HG03066 (cell line): Measurements from ENCODE around the gene CCDC51.

Source experiments
- ATAC-seq: cut with Tn5 transposase; IDR thresholded peaks from one replicate; pipeline ENCODE4 v1.9.1; 2021; ENCODE audit warnings: low read depth; ENCODE audit not compliant: unreplicated experiment

Gene CCDC51

GRCh38 chr3:48395714-48396113, 44.2 kb downstream of the CCDC51 start:
- no peak for ATAC-seq

- no peak for ATAC-seq
Measured at GRCh38 chr3:48394391-48394790, 45.5 kb downstream of the CCDC51 start.

GRCh38 chr3:48388966-48389365, 51.0 kb downstream of the CCDC51 start:
- ATAC-seq, result no peak

GRCh38 chr3:48387634-48388033, 52.3 kb downstream of the CCDC51 start:
- no peak for ATAC-seq
